ENCODE data around the gene LIX1. TPM values are rescaled to one million over a fixed set of nuclear protein-coding genes. Genes with fewer than 3 reads are reported as not detected.

Gene LIX1
- total RNA-seq, 1 donor from 2014 or later, result not detected

DNA sequence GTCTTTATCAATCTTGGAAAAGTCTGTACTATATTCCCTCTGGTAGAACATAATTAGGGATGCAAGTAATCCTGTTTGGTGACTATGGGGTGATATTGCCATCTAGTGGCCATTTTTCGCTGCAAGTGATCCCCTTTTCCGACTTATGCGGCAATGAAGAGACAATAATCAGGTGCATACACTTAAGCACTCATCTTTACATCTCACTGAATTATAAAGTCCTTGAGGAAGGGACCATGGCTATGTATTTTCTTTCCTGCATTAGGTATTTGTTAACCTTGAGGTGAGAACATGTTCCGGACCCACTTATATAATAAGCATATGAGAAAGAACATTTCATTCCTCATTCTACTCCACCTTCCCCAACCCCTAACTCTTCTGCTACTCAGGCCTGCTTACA lies 19.6 kb upstream of the LIX1 start:
- Histone ChIP-seq H3K4me3 (no peak overlapping the region), H3K27ac (no peak overlapping the region), H3K27me3 (no peaks in the 10 kb centered on the region), H3K4me1 (no peaks in the 10 kb centered on the region), H3K9me3 (no peaks in the 10 kb centered on the region), H3K36me3 (peaks cover 0 to 31% of the 10 kb centered on the region in 2 donors)
- intact Hi-C loops (cut with DNase I), result loop anchor here (10.0 kb wide), 2 partner anchors 407 to 547 kb away; no protein-coding TSS in a partner anchor
- no peak for DNase-seq (ENCODE audit: extremely low spot score in 2 of 2)
- TF ChIP-seq, protein P1, sequence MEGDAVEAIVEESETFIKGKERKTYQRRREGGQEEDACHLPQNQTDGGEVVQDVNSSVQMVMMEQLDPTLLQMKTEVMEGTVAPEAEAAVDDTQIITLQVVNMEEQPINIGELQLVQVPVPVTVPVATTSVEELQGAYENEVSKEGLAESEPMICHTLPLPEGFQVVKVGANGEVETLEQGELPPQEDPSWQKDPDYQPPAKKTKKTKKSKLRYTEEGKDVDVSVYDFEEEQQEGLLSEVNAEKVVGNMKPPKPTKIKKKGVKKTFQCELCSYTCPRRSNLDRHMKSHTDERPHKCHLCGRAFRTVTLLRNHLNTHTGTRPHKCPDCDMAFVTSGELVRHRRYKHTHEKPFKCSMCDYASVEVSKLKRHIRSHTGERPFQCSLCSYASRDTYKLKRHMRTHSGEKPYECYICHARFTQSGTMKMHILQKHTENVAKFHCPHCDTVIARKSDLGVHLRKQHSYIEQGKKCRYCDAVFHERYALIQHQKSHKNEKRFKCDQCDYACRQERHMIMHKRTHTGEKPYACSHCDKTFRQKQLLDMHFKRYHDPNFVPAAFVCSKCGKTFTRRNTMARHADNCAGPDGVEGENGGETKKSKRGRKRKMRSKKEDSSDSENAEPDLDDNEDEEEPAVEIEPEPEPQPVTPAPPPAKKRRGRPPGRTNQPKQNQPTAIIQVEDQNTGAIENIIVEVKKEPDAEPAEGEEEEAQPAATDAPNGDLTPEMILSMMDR (IDR thresholded peaks at IDR 0.05), result peak; percentile 51 to 78 (median 58)
- TF ChIP-seq POLR2AphosphoS5 (IDR thresholded peaks at IDR 0.05; ENCODE audit: insufficient read depth in 1 of 2, low read depth in 1 of 2), result no peak
- TF ChIP-seq POLR2A (IDR thresholded peaks at IDR 0.05), result no peak

DNA sequence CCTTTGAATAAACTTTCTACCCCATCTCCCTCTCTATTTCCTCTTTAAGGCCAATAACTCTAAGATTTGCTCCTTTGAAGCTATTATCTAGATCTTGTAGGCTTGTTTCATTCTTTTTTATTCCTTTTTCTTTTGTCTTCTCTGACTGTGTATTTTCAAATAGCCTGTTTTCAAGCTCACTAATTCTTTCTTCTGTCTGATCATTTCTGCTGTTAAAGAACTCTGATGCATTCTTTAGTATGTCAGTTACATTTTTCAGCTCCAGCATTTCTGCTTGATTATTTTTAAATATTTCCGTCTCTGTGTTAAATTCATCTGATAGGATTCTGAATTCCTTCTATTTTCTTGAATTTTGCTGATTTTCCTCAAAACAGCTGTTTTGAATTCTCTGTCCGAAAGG lies 15.3 kb upstream of the LIX1 start:
- Histone ChIP-seq H3K4me1 (no peaks in the 10 kb centered on the region), H3K4me3 (no peak overlapping the region), H3K36me3 (peaks cover 0 to 10% of the 10 kb centered on the region in 2 donors), H3K9me3 (no peaks in the 10 kb centered on the region), H3K27me3 (no peaks in the 10 kb centered on the region), H3K27ac (no peak overlapping the region)
- DNase-seq (ENCODE audit: extremely low spot score in 2 of 2), result no peak
- intact Hi-C loops (cut with DNase I), result loop anchor here (10.0 kb wide), 1 partner anchor 293 kb away; no protein-coding TSS in a partner anchor
- TF ChIP-seq POLR2A (IDR thresholded peaks at IDR 0.05) (no peak), POLR2AphosphoS5 (IDR thresholded peaks at IDR 0.05; ENCODE audit: insufficient read depth in 1 of 2, low read depth in 1 of 2) (no peak)
- TF ChIP-seq, protein P1 (IDR thresholded peaks at IDR 0.05), result no peak

DNA sequence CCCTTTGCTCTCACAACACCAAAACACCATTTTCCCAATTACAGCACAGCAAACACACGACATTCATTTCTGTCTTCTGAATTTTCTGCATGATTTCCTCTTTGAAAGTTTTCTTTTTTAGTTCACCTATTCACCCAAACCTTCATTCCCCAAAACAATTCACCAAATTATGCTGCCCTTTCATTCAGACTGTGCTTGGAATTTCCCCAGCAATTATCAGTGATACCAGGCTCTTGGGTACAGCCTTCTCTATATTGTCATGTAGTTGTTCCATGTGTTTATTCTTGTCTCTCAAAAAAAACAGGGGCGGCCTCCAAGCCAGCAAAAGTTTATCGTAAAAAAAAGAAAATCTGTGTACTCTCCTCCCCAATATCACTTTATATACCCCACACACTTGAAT lies 9.0 kb upstream of the LIX1 start:
- no peak for DNase-seq (ENCODE audit: extremely low spot score in 2 of 2)
- intact Hi-C loops (cut with DNase I), result loop anchor here (10.0 kb wide), 1 partner anchor 287 kb away; no protein-coding TSS in a partner anchor
- Histone ChIP-seq H3K4me1 (no peaks in the 10 kb centered on the region), H3K27ac (no peak overlapping the region), H3K4me3 (no peak overlapping the region), H3K36me3 (no peaks in the 10 kb centered on the region), H3K27me3 (no peaks in the 10 kb centered on the region), H3K9me3 (no peaks in the 10 kb centered on the region)
- TF ChIP-seq POLR2A (IDR thresholded peaks at IDR 0.05) (no peak), POLR2AphosphoS5 (IDR thresholded peaks at IDR 0.05; ENCODE audit: insufficient read depth in 1 of 2, low read depth in 1 of 2) (no peak)
- TF ChIP-seq, protein P1 (IDR thresholded peaks at IDR 0.05), result no peak

DNA sequence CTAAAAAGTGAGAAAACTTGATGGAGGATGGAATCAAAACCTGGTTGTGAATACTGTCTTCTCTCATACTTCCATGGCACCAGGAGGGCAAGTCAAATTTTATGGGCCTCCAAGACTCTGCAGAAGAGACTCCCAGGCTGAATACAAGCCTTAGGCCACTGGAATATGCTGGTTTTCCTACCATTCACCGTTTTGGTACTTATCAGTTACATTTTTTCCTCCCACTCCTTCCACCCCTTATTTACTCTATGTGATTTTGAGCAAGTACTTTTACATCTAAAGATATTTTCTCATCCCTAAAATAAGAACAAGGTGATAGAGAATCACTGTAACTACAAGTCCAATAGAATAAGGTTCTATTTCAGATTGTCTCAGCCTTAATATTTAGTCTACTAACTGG lies 8.0 kb upstream of the LIX1 start:
- intact Hi-C loops (cut with DNase I), result loop anchor here (10.0 kb wide), 1 partner anchor 286 kb away; no protein-coding TSS in a partner anchor
- TF ChIP-seq POLR2AphosphoS5 (IDR thresholded peaks at IDR 0.05; ENCODE audit: insufficient read depth in 1 of 2, low read depth in 1 of 2) (no peak), POLR2A (IDR thresholded peaks at IDR 0.05) (no peak)
- TF ChIP-seq, protein P1 (IDR thresholded peaks at IDR 0.05), result no peak
- no peak for DNase-seq (ENCODE audit: extremely low spot score in 2 of 2)

DNA sequence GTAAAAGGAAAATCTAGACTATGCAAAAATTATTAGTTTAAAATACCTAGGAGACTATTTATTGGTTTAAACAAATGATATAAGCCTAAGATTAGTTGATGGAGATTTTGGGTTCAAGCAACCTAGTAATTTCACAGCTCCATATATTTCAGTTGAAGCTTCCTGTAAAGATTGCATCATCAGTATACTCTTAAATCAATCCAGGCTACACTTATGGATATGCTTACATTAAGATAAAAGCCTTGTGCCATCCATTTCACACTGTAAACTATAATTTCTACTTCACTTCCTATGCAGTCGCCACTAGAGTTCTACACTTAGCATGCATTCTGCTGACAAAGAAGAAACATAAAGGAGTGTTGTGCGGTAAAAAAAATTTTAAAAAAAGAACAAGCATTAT lies 7.3 kb upstream of the LIX1 start:
- no peak for TF ChIP-seq POLR2A (IDR thresholded peaks at IDR 0.05)
- no peak for TF ChIP-seq POLR2AphosphoS5 (IDR thresholded peaks at IDR 0.05; ENCODE audit: insufficient read depth in 1 of 2, low read depth in 1 of 2)
- TF ChIP-seq, protein P1 (IDR thresholded peaks at IDR 0.05), result no peak
- no peak for DNase-seq (ENCODE audit: extremely low spot score in 2 of 2)
- Histone ChIP-seq H3K36me3 (no peaks in the 10 kb centered on the region), H3K27me3 (no peaks in the 10 kb centered on the region), H3K9me3 (no peaks in the 10 kb centered on the region), H3K4me3 (no peak overlapping the region), H3K27ac (no peak overlapping the region), H3K4me1 (no peaks in the 10 kb centered on the region)
- intact Hi-C loops (cut with DNase I), result loop anchor here (10.0 kb wide), 1 partner anchor 285 kb away; no protein-coding TSS in a partner anchor

More for the DNA sequence above, 8.0 kb upstream of the LIX1 start:
- no peaks in the 10 kb centered on the region for H3K9me3 ChIP-seq
- H3K4me3 ChIP-seq, result no peak overlapping the region
- no peaks in the 10 kb centered on the region for H3K36me3 ChIP-seq
- no peaks in the 10 kb centered on the region for H3K4me1 ChIP-seq
- no peaks in the 10 kb centered on the region for H3K27me3 ChIP-seq
- no peak overlapping the region for H3K27ac ChIP-seq

Data from vagina (tissue), 2 donors.